ENCODE results near the gene PCSK9.
A peak's percentile ranks its signal among the peaks of the same experiment; 100 is the strongest.

PCSK9 gene

DNA sequence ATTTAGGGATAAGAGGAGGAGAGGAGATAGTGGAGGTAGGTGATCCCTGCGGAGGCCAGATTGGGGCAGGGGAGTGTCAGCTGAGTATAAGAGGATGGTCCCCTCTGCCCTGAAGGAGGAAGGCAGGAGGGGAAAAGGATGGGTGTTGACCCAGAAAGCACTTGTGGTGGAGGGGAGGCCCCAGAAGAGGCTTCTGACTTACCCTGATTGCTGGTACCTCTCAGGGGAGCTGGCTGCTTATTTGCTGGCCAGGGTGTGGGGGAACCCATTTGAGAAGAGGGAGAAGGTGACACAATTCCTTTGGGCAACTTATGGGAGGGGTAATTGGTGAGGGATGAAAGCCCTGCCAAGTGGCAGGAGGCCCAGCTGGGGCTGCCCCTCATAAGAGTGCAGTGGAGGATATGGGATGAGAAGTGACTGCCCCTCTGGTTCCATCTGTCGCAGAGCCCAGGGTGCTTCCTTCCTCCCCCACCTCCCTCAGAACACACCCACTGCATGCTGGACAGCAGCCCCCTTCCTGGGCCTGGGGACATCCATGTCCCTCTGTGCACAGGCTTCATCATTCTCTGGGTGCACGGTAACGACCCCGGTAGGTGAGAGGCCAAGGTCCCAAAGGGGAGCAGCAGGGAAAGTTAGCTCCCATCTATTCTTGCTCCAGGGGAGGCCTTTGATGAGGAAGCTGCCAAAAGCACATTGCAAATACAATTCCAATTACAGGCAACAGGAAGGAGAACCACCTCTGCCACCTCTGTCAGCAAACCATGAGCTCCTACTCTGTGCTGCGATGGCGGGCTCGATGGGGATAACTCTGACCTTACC is 1.4 kb upstream of the PCSK9 start:
- no peak for DNase-seq
- Histone ChIP-seq H3K36me3 (no peaks in the 10 kb centered on the region), H3K4me3 (ENCODE audit: low read depth, low read length) (no peak overlapping the region), H3K9me3 (ENCODE audit: severe bottlenecking) (peaks cover 2% of the 10 kb centered on the region), H3K27ac (no peak overlapping the region), H3K27me3 (ENCODE audit: insufficient read depth, low read depth, severe bottlenecking) (no peaks in the 10 kb centered on the region)
- TF ChIP-seq, protein P1, sequence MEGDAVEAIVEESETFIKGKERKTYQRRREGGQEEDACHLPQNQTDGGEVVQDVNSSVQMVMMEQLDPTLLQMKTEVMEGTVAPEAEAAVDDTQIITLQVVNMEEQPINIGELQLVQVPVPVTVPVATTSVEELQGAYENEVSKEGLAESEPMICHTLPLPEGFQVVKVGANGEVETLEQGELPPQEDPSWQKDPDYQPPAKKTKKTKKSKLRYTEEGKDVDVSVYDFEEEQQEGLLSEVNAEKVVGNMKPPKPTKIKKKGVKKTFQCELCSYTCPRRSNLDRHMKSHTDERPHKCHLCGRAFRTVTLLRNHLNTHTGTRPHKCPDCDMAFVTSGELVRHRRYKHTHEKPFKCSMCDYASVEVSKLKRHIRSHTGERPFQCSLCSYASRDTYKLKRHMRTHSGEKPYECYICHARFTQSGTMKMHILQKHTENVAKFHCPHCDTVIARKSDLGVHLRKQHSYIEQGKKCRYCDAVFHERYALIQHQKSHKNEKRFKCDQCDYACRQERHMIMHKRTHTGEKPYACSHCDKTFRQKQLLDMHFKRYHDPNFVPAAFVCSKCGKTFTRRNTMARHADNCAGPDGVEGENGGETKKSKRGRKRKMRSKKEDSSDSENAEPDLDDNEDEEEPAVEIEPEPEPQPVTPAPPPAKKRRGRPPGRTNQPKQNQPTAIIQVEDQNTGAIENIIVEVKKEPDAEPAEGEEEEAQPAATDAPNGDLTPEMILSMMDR (IDR thresholded peaks at IDR 0.05; ENCODE audit: low read depth, low read length) = no peak

DNA sequence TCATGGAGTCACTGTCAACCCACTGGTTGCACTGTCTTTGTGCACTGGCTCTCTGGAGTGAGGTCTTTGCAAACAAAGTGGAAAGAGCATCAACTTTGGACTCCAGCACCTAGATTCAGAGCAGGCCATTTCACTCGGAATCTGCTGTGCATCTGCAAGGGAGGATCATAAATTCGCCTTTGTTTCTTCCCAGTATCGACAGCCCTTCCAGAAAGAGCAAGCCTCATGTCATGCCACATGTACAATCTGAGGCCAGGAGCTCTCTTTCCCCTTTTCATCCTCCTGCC is 853 bp upstream of the PCSK9 start:
- Histone ChIP-seq H3K36me3 (no peaks in the 10 kb centered on the region), H3K9me3 (ENCODE audit: severe bottlenecking) (peaks cover 2% of the 10 kb centered on the region), H3K27me3 (ENCODE audit: insufficient read depth, low read depth, severe bottlenecking) (no peaks in the 10 kb centered on the region), H3K4me3 (ENCODE audit: low read depth, low read length) (no peak overlapping the region), H3K27ac (no peak overlapping the region)
- TF ChIP-seq, protein P1 (IDR thresholded peaks at IDR 0.05; ENCODE audit: low read depth, low read length) = no peak
- DNase-seq = no peak

DNA sequence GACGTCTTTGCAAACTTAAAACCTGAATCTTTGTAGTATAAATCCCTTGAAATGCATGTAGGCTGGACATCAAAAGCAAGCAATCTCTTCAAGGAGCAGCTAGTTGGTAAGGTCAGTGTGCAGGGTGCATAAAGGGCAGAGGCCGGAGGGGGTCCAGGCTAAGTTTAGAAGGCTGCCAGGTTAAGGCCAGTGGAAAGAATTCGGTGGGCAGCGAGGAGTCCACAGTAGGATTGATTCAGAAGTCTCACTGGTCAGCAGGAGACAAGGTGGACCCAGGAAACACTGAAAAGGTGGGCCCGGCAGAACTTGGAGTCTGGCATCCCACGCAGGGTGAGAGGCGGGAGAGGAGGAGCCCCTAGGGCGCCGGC is 390 bp upstream of the PCSK9 start:
- Histone ChIP-seq H3K27ac (no peak overlapping the region), H3K27me3 (ENCODE audit: insufficient read depth, low read depth, severe bottlenecking) (no peaks in the 10 kb centered on the region), H3K4me3 (ENCODE audit: low read depth, low read length) (no peak overlapping the region), H3K36me3 (no peaks in the 10 kb centered on the region), H3K9me3 (ENCODE audit: severe bottlenecking) (peaks cover 2% of the 10 kb centered on the region)
- TF ChIP-seq, protein P1 (IDR thresholded peaks at IDR 0.05; ENCODE audit: low read depth, low read length) = no peak
- DNase-seq = no peak

DNA sequence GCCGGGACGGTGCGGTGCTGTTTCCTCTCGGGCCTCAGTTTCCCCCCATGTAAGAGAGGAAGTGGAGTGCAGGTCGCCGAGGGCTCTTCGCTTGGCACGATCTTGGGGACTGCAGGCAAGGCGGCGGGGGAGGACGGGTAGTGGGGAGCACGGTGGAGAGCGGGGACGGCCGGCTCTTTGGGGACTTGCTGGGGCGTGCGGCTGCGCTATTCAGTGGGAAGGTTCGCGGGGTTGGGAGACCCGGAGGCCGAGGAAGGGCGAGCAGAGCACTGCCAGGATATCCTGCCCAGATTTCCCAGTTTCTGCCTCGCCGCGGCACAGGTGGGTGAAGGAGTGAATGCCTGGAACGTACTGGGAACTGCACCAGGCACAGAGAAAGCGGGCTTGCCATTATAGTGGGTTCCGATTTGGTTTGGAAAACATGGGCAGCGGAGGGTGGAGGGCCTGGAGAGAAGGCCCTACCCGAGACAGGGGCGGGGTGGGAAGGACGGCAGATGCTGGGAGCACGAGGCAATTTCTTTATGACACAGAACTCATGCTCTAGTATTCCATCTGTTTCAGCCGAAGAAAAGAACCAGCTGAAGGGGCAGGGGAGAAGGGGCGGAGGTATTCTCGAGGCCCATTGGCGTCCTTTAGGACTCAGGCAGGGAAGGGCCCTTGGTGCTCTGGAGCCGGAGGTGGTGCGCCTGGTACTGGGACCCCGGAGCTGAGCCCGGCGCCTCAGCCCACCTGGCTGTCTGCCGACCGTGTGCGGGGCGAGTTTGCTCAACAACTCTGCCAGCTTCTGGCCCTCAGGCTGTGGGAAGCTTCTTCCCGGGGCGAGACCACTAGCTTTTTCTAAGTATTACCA is 960 bp downstream of the PCSK9 start:
- H3K36me3 ChIP-seq = no peaks in the 10 kb centered on the region
- H3K9me3 ChIP-seq (ENCODE audit: severe bottlenecking) = peaks cover 2% of the 10 kb centered on the region
- H3K4me3 ChIP-seq (ENCODE audit: low read depth, low read length) = no peak overlapping the region
- no peaks in the 10 kb centered on the region for H3K27me3 ChIP-seq (ENCODE audit: insufficient read depth, low read depth, severe bottlenecking)
- DNase-seq = no peak
- TF ChIP-seq, protein P1 (IDR thresholded peaks at IDR 0.05; ENCODE audit: low read depth, low read length) = no peak
- no peak overlapping the region for H3K27ac ChIP-seq

DNA sequence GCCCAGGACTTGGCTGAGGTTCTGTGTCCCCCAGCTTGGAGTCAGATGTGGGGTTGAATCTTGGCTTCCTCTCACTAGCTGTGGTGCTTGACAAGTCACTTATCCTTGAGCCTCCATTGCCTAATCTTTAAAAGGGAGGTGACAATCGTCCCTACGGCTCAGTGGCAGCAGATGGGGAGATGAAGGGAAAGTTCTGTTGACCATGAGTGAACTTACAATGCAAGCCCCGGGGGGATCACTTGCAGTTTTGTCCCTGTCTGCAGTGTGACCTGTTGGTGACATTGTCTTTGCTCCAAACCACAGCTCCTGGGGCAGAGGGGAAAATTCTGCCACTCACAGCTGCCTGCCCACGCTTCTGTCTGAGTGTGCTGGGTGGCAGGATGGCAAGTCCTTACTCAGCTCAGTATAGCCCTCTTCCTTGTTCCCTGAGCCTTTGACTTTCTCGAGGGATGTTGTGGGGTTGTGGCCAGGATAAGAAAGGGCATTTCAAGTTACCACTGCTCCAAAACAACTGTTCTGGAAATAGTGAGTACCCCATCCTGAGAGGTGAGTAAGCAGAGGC is 1.7 kb downstream of the PCSK9 start:
- peaks cover 2% of the 10 kb centered on the region for H3K9me3 ChIP-seq (ENCODE audit: severe bottlenecking)
- H3K36me3 ChIP-seq = no peaks in the 10 kb centered on the region
- TF ChIP-seq, protein P1 (IDR thresholded peaks at IDR 0.05; ENCODE audit: low read depth, low read length) = no peak
- no peak overlapping the region for H3K4me3 ChIP-seq (ENCODE audit: low read depth, low read length)
- H3K27me3 ChIP-seq (ENCODE audit: insufficient read depth, low read depth, severe bottlenecking) = no peaks in the 10 kb centered on the region
- peak; percentile 60 for DNase-seq
- no peak overlapping the region for H3K27ac ChIP-seq

Measured in WERI-Rb-1 (cell line).